Astrocyte (in vitro differentiated cells and primary cell): ENCODE data around the gene EIF3L. TPM values are rescaled to one million over a fixed set of nuclear protein-coding genes. Genes with fewer than 3 reads are reported as not detected.

ENCODE experiments used
- DNase-seq: peaks from one replicate; pipeline ENCODE4 v3.0.0-alpha.2; 2010; ENCODE audit warnings: low read depth
- FAIRE-seq: peaks from 2 replicates; lab custom pipeline; 2011; peaks lifted over from hg19 to GRCh38; lab: Jason Lieb, UNC
- H2AFZ ChIP-seq: 2 replicates; pipeline ENCODE4 v1.6.0; 2012; ENCODE audit warnings: low read depth, low read length, inconsistent platforms
- H3K27ac ChIP-seq: 2 replicates; pipeline ENCODE4 v1.5.1; 2011; ENCODE audit warnings: low read depth, low read length, inconsistent platforms
- H3K27me3 ChIP-seq: 2 replicates; pipeline ENCODE4 v1.6.0; 2011; ENCODE audit warnings: low read length, inconsistent platforms; ENCODE audit not compliant: insufficient read depth
- H3K36me3 ChIP-seq: 2 replicates; pipeline ENCODE4 v1.5.1; 2011; ENCODE audit warnings: low read length, inconsistent platforms; ENCODE audit not compliant: insufficient read depth
- H3K4me1 ChIP-seq: 2 replicates; pipeline ENCODE4 v1.5.1; 2011; ENCODE audit warnings: low read length, inconsistent platforms; ENCODE audit not compliant: insufficient read depth
- H3K4me2 ChIP-seq: 2 replicates; pipeline ENCODE4 v1.6.0; 2012; ENCODE audit warnings: low read length, inconsistent platforms
- H3K4me3 ChIP-seq: 2 replicates; pipeline ENCODE4 v1.5.1; 2011; ENCODE audit warnings: low read depth, mild to moderate bottlenecking, low read length, inconsistent platforms; ENCODE audit not compliant: insufficient read depth
- H3K79me2 ChIP-seq: 2 replicates; pipeline ENCODE4 v1.6.0; 2012; ENCODE audit warnings: mild to moderate bottlenecking, low read length, inconsistent platforms; ENCODE audit not compliant: insufficient read depth
- H3K9ac ChIP-seq: 2 replicates; pipeline ENCODE4 v1.6.0; 2012; ENCODE audit warnings: mild to moderate bottlenecking, low read length, inconsistent platforms
- H3K9me3 ChIP-seq: 2 replicates; pipeline ENCODE4 v1.5.1; 2012; ENCODE audit warnings: low read depth, mild to moderate bottlenecking, low read length, inconsistent platforms; ENCODE audit not compliant: insufficient read depth
- H4K20me1 ChIP-seq: 2 replicates; pipeline ENCODE4 v1.6.0; 2012; ENCODE audit warnings: low read length, inconsistent platforms; ENCODE audit not compliant: insufficient read depth
- H3K27ac Mint-ChIP-seq: one replicate; pipeline ENCODE4 v1.8.0; 2021; ENCODE audit warnings: mild to moderate bottlenecking, mixed read lengths; ENCODE audit not compliant: unreplicated experiment
- H3K27me3 Mint-ChIP-seq: one replicate; pipeline ENCODE4 v1.8.0; 2021; ENCODE audit warnings: low read depth, mixed read lengths; ENCODE audit not compliant: unreplicated experiment
- H3K36me3 Mint-ChIP-seq: one replicate; pipeline ENCODE4 v1.8.0; 2021; ENCODE audit warnings: low read depth, mixed read lengths; ENCODE audit not compliant: unreplicated experiment
- H3K4me1 Mint-ChIP-seq: one replicate; pipeline ENCODE4 v1.8.0; 2021; ENCODE audit warnings: low read depth, mixed read lengths; ENCODE audit not compliant: unreplicated experiment
- H3K4me3 Mint-ChIP-seq: one replicate; pipeline ENCODE4 v1.8.0; 2021; ENCODE audit warnings: mild to moderate bottlenecking, moderate library complexity, mixed read lengths; ENCODE audit not compliant: unreplicated experiment
- H3K9me3 Mint-ChIP-seq: one replicate; pipeline ENCODE4 v1.8.0; 2021; ENCODE audit warnings: mild to moderate bottlenecking, mixed read lengths; ENCODE audit not compliant: unreplicated experiment
- CTCF ChIP-seq: IDR thresholded peaks from 2 replicates; pipeline ENCODE4 v1.5.1; 2011; ENCODE audit warnings: low read depth, mild to moderate bottlenecking, inconsistent platforms, low read length, moderate library complexity; ENCODE audit not compliant: insufficient read depth
- EZH2 ChIP-seq: IDR thresholded peaks from 2 replicates; pipeline ENCODE4 v1.6.1; 2012; ENCODE audit warnings: mild to moderate bottlenecking, low read length, inconsistent platforms; ENCODE audit not compliant: insufficient read depth
- total RNA-seq: library from RNA; stranded (reverse); gene quantifications from 2 replicates; pipeline ENCODE4 v1.2.1, GENCODE V29; 2021

Gene EIF3L
- total RNA-seq, 1 donor from 2014 or later, result 323 TPM

- Histone ChIP-seq H2AFZ (no peak overlapping the region), H3K27me3 (no peaks in the 10 kb centered on the region), H3K4me2 (no peak overlapping the region)
These were observed 17.0 kb upstream of the EIF3L start for GRCh38 chr22:37832022-37832857.

GRCh38 chr22:37842015-37842793, 7.0 kb upstream of the EIF3L start:
- no peaks in the 10 kb centered on the region for H3K27me3 Mint-ChIP-seq
- Histone ChIP-seq H3K36me3 (peaks cover 16% of the 10 kb centered on the region), H2AFZ (no peak overlapping the region), H3K4me3 (no peak overlapping the region), H3K9ac (no peak overlapping the region), H3K9me3 (no peaks in the 10 kb centered on the region), H3K27me3 (no peaks in the 10 kb centered on the region), H4K20me1 (peaks cover 26% of the 10 kb centered on the region), H3K4me1 (no peaks in the 10 kb centered on the region), H3K27ac (no peak overlapping the region), H3K4me2 (peak overlapping the region; percentile 83), H3K79me2 (peaks cover 37% of the 10 kb centered on the region)
- H3K9me3 Mint-ChIP-seq, result peaks cover 6% of the 10 kb centered on the region
- DNase-seq (no peak), FAIRE-seq (no peak)
- H3K4me1 Mint-ChIP-seq, result peaks cover 6% of the 10 kb centered on the region
- H3K4me3 Mint-ChIP-seq, result peak overlapping the region; percentile 92
- TF ChIP-seq CTCF, result no peak
- no peak for TF ChIP-seq EZH2
- H3K27ac Mint-ChIP-seq, result no peak overlapping the region
- peaks cover 13% of the 10 kb centered on the region for H3K36me3 Mint-ChIP-seq

More at GRCh38 chr22:37832022-37832857, 17.0 kb upstream of the EIF3L start:
- Histone ChIP-seq H3K9ac (no peak overlapping the region), H3K79me2 (no peaks in the 10 kb centered on the region), H4K20me1 (no peaks in the 10 kb centered on the region), H3K4me1 (no peaks in the 10 kb centered on the region), H3K27ac (no peak overlapping the region), H3K9me3 (no peaks in the 10 kb centered on the region), H3K36me3 (peaks cover 23% of the 10 kb centered on the region), H3K4me3 (no peak overlapping the region)
- no peak for TF ChIP-seq CTCF
- TF ChIP-seq EZH2, result no peak
- Mint-ChIP-seq H3K27ac (no peak overlapping the region), H3K4me3 (no peak overlapping the region), H3K4me1 (no peaks in the 10 kb centered on the region), H3K9me3 (no peaks in the 10 kb centered on the region), H3K36me3 (peaks cover 17% of the 10 kb centered on the region), H3K27me3 (no peaks in the 10 kb centered on the region)
- DNase-seq (no peak), FAIRE-seq (no peak)
